ENCODE results near the gene KCNJ9.

DNA sequence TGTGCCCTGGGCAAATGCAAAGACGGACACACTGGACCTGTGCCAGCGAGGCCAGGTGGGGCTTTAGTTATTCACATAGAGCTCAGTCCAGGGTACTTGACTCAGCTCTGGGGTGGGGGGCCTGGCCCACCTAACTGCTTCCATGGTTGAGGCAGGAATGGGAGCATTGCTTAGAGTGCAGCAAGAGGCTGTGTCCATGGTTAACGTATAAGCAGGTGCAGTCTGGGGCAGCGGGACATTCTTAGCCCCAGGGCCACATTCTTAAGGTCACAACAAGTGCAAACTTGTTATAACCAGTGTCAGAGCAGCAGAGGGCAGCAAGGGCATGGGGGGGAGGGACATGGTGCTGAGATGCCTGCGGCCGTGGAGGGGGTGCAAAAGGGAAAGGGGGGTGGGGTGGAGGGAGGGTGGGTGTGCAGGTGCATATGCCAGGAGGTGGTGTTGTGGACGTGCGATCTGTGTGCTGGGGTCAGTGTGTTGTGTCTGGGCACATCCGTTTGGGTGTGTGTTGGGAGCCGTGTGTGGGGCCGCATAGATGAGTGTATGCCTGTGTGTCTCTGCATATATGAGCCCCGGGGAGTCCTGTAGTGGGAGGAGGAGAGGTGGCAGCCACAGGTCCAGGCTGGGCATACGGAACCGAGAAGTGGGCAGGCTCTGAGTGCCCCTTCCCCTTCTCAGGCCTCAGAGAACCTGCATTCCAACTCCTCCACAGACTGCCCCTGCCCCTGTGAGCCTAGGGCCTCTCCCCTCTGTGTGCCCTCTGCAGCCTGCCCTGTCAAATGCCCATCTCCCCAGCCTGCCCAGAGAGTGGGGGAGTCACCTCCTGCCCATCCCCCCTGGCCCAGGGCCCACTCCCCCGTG lies 19.7 kb upstream of the KCNJ9 start:
- TF ChIP-seq, protein P1, sequence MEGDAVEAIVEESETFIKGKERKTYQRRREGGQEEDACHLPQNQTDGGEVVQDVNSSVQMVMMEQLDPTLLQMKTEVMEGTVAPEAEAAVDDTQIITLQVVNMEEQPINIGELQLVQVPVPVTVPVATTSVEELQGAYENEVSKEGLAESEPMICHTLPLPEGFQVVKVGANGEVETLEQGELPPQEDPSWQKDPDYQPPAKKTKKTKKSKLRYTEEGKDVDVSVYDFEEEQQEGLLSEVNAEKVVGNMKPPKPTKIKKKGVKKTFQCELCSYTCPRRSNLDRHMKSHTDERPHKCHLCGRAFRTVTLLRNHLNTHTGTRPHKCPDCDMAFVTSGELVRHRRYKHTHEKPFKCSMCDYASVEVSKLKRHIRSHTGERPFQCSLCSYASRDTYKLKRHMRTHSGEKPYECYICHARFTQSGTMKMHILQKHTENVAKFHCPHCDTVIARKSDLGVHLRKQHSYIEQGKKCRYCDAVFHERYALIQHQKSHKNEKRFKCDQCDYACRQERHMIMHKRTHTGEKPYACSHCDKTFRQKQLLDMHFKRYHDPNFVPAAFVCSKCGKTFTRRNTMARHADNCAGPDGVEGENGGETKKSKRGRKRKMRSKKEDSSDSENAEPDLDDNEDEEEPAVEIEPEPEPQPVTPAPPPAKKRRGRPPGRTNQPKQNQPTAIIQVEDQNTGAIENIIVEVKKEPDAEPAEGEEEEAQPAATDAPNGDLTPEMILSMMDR (IDR thresholded peaks at IDR 0.05; ENCODE audit: borderline replicate concordance, extremely low read depth, low read length, poor library complexity, severe bottlenecking), result no peak
- TF ChIP-seq EZH2 (IDR thresholded peaks at IDR 0.05; ENCODE audit: borderline replicate concordance, low read depth, low read length, severe bottlenecking), result no peak

Data from DND-41 (cell line).